Measurements from ENCODE around the gene PDIA6.

The PDIA6 gene

GRCh38 chr2:10765461-10765860, 47.1 kb downstream of the PDIA6 start:
- no peak for TF ChIP-seq CTCF (IDR thresholded peaks at IDR 0.05; ENCODE audit: low read depth, low read length)
- no peak for DNase-seq (ENCODE audit: low read depth in 2 of 2)
- no peak overlapping the region for H3K4me3 ChIP-seq (replicated peaks in 1 of 2; ENCODE audit: low read depth in 2 of 2, low read length in 2 of 2)

- H3K4me3 ChIP-seq (replicated peaks in 1 of 2; ENCODE audit: low read depth in 2 of 2, low read length in 2 of 2) = no peak overlapping the region
- DNase-seq (ENCODE audit: low read depth in 2 of 2) = no peak
- no peak for TF ChIP-seq CTCF (IDR thresholded peaks at IDR 0.05; ENCODE audit: low read depth, low read length)
Observed at GRCh38 chr2:10764896-10765295, 47.7 kb downstream of the PDIA6 start.

- H3K4me3 ChIP-seq (replicated peaks in 1 of 2; ENCODE audit: low read depth in 2 of 2, low read length in 2 of 2) = no peak overlapping the region
- no peak for DNase-seq (ENCODE audit: low read depth in 2 of 2)
- TF ChIP-seq CTCF (IDR thresholded peaks at IDR 0.05; ENCODE audit: low read depth, low read length) = no peak
Observed at GRCh38 chr2:10764096-10764785, 48.3 kb downstream of the PDIA6 start.

- DNase-seq (ENCODE audit: low read depth in 2 of 2) = no peak
- no peak overlapping the region for H3K4me3 ChIP-seq (replicated peaks in 1 of 2; ENCODE audit: low read depth in 2 of 2, low read length in 2 of 2)
- no peak for TF ChIP-seq CTCF (IDR thresholded peaks at IDR 0.05; ENCODE audit: low read depth, low read length)
Observed at GRCh38 chr2:10763461-10763800, 49.2 kb downstream of the PDIA6 start.

GRCh38 chr2:10762651-10763460, 49.7 kb downstream of the PDIA6 start:
- peak overlapping the region in 1 of 2 donors; percentile 26 for H3K4me3 ChIP-seq (replicated peaks in 1 of 2; ENCODE audit: low read depth in 2 of 2, low read length in 2 of 2)
- no peak for TF ChIP-seq CTCF (IDR thresholded peaks at IDR 0.05; ENCODE audit: low read depth, low read length)
- DNase-seq (ENCODE audit: low read depth in 2 of 2) = peak; percentile 51 to 76

- H3K4me3 ChIP-seq (replicated peaks in 1 of 2; ENCODE audit: low read depth in 2 of 2, low read length in 2 of 2) = no peak overlapping the region
- TF ChIP-seq CTCF (IDR thresholded peaks at IDR 0.05; ENCODE audit: low read depth, low read length) = no peak
- DNase-seq (ENCODE audit: low read depth in 2 of 2) = no peak
Observed at GRCh38 chr2:10761591-10761990, 51.0 kb downstream of the PDIA6 start.

Measured in cardiac fibroblast (primary cell).